GM19025 (cell line): ENCODE results near the gene PTGR2.
"Not testable (repeated sequence)": the region's sequence is repeated elsewhere in the genome, so short reads cannot be mapped to it uniquely, and the experiment has no call there.

ENCODE experiments used
- ATAC-seq: cut with Tn5 transposase; IDR thresholded peaks from one replicate; pipeline ENCODE4 v1.9.1; 2021; ENCODE audit warnings: mild to moderate bottlenecking, low read depth, moderate library complexity; ENCODE audit not compliant: unreplicated experiment

Gene PTGR2

GRCh38 chr14:73879027-73879426 is 27.4 kb downstream of the PTGR2 start:
- ATAC-seq, result no peak

DNA sequence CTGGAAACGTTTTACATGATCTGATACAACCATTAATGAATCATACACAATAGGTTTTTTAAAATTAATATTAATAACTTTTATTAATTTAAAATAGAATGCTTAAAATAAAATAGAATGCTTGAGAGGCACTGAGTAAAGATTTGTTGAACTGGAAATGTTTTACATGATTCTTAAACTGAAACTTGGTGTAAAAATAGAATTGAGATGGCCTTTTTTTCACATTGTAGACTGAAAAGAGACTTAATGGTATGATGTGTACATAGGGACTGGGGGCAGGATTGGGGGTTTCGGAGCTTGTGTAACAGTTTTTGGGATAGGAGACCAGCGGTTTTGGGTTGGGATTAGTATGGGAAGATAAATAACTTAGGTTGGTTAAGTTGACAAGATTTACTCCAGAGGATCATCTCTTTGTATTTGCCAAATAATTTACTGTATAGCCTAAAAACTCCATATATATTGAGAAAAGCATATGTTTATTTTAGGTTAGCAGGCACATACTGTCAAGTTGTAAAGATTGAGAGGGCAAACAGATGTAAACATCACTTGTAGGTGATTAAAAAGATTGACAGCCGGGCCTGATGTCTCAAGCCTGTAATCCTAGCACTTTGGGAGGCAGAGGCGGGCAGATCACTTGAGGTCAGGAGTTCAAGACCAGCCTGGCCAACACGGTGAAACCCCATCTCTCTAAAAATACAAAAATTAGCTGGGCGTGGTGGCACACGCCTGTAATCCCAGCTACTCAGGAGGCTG is 33.0 kb downstream of the PTGR2 start:
- ATAC-seq, result no peak

DNA sequence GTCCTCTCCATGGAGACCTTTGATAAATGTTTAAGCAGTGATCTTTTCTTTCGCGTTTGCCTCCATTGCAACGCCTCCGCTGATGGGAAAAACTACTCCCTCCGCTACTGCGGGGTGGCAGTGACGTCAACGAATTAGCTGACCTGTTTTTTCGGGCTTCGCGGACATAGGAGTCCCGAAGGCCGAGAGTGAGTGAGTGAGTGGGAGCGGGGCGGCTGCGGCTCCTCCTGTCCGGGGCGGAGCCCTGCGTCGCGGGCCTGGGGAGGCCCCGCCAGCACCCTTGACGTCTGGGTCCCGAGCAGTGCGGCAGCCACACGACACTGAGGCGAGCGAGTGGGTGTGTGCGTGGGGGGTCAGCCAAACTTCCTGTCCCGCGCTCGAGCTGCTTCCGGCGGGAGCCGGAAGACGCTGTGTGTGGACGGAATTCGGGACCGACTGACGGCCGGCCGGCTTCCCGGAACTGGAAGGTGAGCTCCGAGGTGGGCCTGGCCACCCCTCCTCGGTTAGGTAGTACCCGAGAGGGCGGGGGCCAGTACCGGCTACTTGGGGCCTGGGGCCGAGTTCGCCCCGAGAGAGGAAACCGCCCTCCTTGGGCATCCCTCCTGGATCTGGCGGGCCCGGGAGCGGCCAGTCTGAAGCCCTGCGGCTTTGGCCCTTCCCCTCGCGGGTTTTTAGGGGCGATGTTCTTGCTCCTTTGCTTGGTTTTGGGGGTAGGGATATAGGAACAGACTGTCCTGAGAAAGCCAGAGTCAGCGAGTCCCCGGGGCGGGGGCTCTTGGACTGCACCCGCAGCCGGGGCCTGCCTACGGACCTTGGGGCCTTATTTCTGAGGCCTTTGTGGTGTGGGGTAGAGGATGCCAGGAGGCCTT is 35.1 kb downstream of the PTGR2 start, which contains the start of gene ZNF410:
Gene ZNF410 (plus strand): TSS at position 411 of the 869 bp plus-strand sequence. CDS start 5,317 bp downstream, outside the sequence.
- ATAC-seq, result peak; percentile 95

- no peak for ATAC-seq
Measured at GRCh38 chr14:73887318-73887616, 35.6 kb downstream of the PTGR2 start.

- ATAC-seq, result no peak
Measured at GRCh38 chr14:73887694-73888459, 36.2 kb downstream of the PTGR2 start.

GRCh38 chr14:73888460-73888725 is 36.8 kb downstream of the PTGR2 start:
- ATAC-seq, result no peak

DNA sequence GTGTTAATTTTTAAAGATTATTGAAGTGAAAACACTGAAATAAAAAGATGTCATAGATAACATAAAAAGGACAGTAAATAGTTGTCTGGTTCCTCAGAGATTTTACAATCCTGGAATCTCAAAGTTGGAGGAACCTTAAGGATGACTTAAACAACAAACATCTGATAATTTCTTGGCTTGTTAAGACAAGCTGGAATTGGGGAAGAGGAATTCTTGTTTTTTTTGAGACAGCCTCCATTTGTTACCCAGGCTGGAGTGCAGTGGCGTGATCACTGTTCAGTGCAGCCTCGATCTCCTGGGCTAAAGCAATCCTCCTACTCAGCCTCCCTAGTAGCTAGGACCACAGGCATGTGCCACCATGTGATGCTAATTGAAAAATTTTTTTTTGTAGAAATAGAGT is 37.3 kb downstream of the PTGR2 start:
- ATAC-seq, result no peak

- no peak for ATAC-seq
Measured at GRCh38 chr14:73889376-73889775, 37.7 kb downstream of the PTGR2 start.

DNA sequence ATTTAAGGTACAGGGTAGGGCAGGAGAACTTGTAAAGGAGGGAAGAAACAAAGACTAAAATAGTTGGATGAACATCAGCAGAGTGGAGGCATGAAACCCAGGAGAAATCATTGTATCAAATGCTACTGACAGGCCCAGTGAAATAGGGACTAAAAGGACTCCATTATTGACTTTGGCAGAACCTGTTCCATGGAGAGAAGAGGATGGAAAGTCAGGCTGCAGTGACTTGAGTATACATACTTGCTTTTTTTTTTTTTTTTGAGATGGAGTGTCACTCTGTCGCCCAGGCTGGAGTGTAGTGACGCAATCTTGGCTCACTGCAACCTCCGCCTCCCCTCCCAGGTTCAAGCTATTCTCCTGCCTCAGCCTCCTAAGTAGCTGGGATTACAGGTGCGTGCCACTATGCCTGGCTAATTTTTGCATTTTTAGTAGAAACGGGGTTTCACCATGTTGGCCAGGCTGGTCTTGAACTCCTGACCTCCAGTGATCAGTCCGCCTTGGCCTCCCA is 42.6 kb downstream of the PTGR2 start:
- not testable (repeated sequence) for ATAC-seq

- no peak for ATAC-seq
Measured at GRCh38 chr14:73895939-73896338, 44.3 kb downstream of the PTGR2 start.

DNA sequence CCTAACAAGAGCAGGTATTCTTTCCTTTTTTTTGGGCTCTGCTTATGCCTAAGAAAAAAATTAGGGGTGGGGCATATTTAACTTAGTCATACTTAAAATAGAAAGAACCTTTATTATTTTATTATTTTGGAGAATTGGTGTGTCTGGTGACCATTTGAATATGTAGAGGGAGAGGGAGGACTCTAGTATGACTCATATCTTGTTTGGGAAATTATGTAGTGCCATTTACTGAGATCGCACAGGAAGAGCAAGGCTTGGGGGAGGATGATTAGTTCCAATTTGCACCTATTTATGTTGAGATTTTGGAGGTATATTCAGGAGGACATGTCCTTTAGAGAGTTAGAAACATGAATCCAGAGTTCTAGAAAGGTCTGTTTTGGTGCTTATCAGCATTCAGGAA is 44.9 kb downstream of the PTGR2 start:
- ATAC-seq, result no peak

DNA sequence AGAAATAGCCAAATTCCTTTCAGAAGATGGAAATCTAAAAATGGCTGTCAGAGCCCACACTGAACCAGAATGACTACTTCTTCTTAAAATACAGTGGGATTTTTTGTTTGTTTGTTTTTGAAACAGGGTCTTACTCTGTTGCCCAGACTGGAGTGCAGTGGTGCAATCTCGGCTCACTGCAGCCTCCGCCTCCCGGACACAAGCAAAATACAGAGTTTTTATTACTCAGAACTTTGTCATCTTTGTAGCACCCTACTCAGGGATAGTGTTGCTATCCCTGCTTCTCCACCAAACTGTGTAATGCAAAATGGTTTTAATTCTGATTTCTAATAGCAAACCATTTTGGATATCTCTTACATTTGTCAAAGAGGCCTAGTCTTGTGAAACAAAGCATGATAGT is 51.4 kb downstream of the PTGR2 start:
- no peak for ATAC-seq

DNA sequence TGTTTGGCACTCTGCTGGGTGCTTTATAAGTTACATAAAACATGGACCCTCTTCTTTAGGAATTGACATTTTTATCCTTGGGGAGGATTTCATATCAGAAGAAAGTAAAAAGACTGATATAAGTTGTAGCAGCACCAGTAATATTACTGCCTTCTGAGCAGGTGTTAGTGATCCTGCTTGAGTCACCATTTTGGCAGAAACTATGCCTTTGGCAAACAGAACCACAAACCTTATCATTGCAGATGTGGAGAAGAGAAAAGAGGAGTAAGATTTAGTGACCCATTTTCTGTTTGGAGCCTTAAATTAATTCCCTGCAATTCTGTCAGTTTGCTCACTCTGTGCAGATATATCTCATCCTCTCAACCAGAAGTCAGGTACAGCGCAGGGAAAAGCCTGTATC is 58.0 kb downstream of the PTGR2 start:
- ATAC-seq, result no peak

DNA sequence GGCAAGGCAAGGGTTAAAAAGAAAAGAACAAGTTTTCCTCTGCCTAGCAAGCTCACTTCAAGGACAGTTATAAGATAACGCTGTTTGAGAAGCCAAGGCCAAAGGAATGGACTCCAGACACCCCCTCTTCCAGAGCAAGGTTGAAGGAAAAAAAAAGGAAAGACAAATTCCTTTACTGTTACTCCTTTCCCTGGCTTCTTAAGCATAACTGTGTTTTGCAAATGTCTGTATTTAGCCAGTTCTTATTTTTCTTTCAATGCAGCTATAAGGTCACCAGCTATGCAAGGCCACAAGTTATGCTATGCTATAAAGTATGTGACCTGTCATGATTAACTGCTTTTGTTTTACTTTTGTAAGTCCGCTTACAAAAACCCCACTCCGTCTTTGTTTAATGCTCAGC is 61.6 kb downstream of the PTGR2 start:
- ATAC-seq, result no peak

DNA sequence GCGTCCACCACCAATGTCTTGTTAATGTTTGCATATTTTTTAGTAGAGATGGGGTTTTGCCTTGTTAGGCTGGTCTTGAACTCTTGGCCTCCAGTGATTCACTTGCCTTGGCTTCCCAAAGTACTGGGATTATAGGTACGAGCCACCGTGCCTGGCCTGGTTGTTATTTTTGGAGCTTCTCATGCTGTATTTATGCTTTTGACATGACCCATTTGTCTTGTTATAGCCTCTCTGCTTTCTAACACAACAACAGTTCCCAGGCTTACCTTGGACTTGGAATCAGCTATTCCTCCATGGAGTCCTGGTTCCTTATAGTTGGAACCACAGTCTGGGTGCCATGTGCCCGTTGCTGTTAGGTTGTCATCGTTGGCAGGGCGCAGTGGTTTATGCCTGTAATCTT is 64.7 kb downstream of the PTGR2 start:
- ATAC-seq, result no peak

DNA sequence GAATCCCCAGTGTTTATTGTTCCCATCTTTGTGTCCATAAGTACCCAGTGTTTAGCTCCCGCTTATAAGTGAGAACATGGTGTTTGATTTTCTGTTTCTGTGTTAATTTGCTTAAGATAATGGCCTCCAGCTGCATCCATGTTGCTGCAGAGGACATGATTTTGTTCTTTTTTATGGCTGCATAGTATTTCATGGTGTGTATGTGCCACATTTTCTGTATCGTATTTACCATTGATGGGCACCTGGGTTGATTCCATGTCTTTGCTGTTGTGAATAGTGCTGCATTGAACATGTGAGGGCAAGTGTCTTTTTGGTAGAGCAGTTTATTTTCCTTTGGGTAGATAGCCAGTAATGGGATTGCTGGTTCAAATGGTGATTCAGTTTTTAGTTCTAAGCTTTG is 67.8 kb downstream of the PTGR2 start:
- not testable (repeated sequence) for ATAC-seq

- ATAC-seq, result no peak
Measured at GRCh38 chr14:73924337-73924736, 72.7 kb downstream of the PTGR2 start.
